Sciatic nerve (tissue), 2 donors: ENCODE data around the gene INPP1. TPM values are rescaled to one million over a fixed set of nuclear protein-coding genes. Genes with fewer than 3 reads are reported as not detected.
"Not testable (repeated sequence)": the region's sequence is repeated elsewhere in the genome, so short reads cannot be mapped to it uniquely, and the experiment has no call there.

Source experiments
- ATAC-seq: fragments of 200-7000 bp; cut with Tn5 transposase; one replicate; pipeline ENCODE4 v1.9.1; 2020; ENCODE audit warnings: mild to moderate bottlenecking, moderate library complexity
- DNase-seq: peaks from one replicate; pipeline ENCODE4 v3.0.0-alpha.2; 2020; ENCODE audit warnings: low spot score
- intact Hi-C: fragments of 100-400 bp; cut with DNase I; formaldehyde crosslinking; loops from one replicate; pipeline ENCODE4 v1.14.2; 2022
- total RNA-seq: library from RNA; stranded (reverse); fragmentation: NEBNext Ultra II Directional; extraction: Animal tissue kit (Norgen Biotek cat#: 25700); gene quantifications from one replicate; pipeline ENCODE4 v1.2.1, GENCODE V29; 2021
- donor health status: DM: no; HTN: no; CAD: no.
- donor health status: DM: no; HTN: no; CAD: no.

INPP1 gene
- total RNA-seq, 1 donor from 2014 or later = 31.7 TPM

DNA sequence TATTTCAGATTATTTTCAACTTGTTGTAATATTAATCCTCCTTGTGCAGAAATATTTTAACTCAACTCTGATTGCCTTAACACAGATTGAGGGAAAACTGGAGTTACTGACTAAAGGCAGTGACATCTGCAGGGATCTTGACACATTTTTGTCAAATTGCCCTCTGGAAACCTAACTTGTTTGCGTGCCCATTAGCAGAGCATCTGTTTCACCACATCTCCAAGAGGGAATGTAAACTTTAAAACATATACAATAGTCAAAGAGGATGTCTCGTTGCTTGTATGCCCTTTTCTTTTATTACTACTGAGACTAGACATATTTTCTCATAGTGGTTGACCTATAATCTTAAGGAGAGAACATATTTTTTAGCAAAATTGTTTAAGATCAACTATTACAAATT, 14.2 kb downstream of the INPP1 start:
- ATAC-seq (no peak), DNase-seq (no peak)
- intact Hi-C loops = no loop called here

DNA sequence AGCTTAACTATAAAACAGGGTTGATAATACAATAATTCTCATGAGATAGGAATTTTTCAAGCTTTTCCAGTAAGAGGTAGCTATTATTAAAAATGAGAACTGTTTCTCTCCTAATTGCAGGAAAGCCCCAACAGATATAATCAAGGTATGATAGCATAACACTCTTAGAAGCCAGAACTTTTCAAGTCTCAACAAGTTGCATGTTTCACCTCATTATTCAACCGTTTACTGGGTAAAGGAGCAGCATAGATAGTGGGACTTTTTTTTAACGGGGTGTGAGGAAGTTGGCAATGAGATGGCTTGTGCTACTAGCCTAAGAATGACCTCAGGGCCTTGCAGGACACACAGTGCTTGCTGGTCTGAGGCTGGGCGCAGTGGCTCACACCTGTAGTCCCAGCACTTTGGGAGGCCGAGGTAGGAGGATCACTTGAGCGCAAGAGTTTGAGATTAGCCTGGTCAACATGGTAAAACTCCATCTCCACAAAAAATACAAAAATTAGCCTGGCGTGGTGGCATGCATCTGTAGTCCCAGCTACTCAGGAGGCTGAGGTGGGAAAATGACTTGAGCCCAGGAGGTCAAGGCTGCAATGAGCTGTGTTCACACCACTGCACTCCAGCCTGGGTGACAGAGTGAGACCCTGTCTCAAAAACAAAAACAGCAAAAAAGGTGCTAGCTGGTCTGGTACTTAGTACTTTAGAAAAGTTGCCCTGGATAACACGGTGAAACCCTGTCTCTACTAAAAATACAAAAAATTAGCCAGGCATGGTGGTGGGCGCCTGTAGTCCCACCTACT, 15.5 kb downstream of the INPP1 start:
- DNase-seq, intact Hi-C loops, ATAC-seq: not testable (repeated sequence)

DNA sequence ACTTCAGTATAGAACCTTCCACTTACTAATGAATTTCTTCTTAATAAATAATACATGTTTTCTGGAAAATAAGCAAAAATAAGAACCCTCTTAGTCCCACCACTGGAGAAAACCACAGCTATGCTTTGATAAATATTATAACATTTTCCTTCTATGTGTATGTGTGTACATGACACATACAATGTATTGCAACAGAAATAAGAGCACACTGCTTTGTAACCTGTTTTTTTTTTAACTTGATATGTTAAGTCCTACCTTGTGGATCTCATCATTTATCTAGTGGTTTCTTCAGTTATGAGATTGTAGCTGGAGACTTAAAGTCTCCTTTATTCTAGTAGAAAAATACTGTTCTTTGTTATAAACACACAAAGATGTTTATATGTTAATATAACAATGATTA, 17.2 kb downstream of the INPP1 start:
- intact Hi-C loops = no loop called here
- ATAC-seq = no peak
- DNase-seq = no peak

DNA sequence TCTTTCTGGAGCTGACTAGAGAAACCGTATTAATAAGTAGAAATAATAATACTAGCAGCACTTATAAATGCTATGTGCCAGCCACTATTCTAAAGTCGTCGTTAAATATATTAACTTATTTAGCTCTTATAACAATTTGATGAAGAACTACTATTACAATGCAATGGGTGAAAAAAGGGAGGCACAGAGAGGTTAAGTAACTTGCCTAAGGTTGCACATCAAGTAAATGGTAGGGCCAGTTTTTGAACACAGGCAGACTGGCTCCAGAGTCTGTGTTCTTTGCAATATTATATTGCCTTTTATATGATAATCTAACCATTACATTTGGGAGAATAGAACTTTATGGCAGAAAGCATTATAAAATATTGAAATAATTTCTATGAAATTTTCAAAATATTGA, 17.6 kb downstream of the INPP1 start:
- DNase-seq (no peak), ATAC-seq (no peak)
- intact Hi-C loops = no loop called here

DNA sequence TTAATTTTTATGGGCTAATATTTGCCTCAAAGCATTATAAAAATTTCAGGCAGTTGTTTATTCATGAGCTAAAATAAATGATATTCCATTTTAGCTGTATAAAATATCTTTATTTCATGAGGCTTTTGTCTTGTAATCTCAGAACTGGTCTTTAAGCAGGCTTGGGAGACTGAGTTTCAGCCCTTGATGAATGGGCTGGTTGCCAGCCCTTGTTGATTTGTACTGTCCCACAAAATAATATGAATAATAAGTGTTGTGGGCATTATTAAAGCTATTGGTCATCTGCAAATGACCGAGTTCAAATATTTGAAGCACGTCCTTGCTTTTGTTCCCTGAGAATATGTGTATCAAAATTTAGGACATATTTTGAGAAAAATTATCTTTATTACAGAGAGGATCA, 18.2 kb downstream of the INPP1 start:
- ATAC-seq (no peak), DNase-seq (no peak)
- intact Hi-C loops = no loop called here

DNA sequence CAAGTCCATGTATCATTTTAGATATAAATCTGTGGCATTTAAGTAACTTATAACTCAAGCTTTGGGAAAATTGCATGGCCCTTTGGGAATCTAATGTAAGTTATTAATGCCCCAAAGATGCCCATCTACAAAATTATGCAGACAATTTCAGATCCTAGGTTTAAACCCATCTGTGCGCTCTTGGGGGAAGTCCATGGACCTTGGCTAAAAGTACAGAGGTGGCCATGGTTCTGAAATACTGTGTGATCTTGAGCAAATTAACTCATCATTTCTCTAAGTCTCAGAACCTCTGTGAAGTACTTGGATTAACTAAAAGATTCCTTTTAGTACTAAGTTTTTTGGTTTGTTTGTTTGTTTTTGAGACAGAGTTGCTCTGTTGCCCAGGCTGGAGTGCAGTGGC, 19.5 kb downstream of the INPP1 start:
- no peak for ATAC-seq

DNA sequence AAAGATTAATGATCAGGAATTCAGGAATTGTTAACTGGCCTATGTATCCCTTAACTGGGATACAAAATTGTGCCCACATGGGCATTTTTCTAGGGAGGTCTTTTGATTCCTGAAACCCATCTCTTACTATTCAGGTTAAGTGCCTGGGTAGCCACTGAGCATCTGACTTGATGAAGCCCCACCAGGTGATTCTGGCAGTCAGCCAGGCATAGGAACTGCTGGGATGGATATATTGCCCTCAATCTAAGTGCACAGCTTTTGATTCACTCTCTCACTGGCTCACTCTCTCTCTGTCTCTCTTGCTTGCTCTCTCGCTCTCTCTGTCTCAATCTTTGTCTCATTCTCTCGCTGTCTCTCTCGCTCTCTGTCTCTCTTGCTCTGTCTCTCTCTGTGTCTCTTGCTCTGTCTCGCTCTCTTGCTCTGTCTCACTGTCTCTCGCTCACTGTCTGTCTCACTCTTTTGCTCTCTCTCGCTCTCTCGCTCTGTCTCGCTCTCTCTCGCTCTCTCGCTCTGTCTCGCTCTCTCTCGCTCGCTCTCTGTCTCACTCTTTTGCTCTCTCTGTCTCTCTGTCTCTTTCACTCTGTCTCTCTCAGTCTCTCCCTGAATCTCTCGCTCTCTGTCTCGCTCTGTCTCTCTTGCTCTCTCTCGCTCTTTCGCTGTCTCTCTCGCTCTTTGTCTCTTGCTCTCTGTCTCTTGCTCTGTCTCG, 22.3 kb downstream of the INPP1 start:
- intact Hi-C loops = no loop called here
- ATAC-seq (no peak), DNase-seq (no peak)

More for the DNA sequence above, 19.5 kb downstream of the INPP1 start:
- intact Hi-C loops = no loop called here
- no peak for DNase-seq

DNA sequence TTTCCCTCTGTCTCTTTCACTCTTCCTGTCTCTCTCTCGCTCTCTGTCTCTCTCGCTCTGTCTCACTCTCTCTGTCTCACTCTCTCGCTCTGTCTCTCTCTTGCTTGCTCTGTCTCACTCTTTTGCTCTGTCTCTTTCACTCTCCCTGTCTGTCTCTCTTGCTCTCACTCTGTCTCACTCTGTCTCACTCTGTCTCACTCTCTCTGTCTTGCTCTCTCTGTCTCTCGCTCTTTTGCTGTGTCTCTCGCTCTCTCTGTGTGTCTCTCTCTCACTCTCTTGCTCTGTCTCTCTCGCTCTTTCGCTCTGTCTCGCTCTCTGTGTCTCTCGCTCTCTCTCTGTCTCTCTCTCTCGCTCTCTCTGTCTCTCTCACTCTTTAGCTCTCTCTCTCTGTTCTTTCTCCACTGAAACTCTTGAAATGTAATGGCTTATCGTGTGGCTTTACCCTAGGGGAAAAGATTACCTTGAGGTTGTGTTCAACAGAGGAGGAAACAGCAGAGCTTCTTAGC, 22.9 kb downstream of the INPP1 start:
- DNase-seq (no peak), ATAC-seq (no peak)
- intact Hi-C loops = no loop called here

DNA sequence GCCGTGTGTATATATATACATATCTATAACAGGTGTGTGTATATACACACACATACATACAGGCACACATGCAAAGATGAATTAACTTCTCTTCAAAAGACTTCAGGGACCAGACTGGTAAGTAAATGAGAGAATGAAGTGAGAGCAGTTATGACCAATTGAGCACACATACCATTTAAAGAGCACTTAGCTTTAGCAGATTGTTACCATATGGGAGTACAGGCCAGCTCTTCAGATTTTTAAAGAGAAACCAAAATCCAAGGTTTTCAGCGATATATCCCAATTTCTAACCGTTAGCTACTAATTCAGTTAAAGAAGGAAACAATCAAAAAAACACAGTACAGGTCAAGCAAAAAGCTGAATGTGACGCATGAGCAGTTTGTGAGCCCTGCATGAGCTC, 23.7 kb downstream of the INPP1 start:
- no peak for ATAC-seq
- DNase-seq = no peak
- intact Hi-C loops = no loop called here

DNA sequence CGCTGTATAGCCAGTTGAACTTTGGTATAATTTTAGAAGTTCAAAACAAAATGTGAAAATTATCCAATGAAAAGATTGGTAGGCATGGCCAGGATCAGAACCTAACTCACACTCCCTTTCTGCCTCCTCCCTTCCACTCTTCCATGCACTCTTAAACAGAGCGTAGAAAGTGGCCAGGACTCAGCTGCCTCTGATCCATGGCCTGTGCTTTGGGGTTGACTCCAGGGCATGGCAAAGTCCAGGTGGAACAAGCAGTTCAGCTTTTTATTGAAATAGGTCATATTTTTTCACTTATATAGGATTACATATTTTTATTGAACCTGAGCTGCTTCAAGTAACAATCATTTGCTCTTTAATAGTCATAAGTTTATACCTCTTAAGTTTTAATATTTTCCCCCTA, 26.2 kb downstream of the INPP1 start:
- DNase-seq (no peak), ATAC-seq (no peak)
- intact Hi-C loops = no loop called here

DNA sequence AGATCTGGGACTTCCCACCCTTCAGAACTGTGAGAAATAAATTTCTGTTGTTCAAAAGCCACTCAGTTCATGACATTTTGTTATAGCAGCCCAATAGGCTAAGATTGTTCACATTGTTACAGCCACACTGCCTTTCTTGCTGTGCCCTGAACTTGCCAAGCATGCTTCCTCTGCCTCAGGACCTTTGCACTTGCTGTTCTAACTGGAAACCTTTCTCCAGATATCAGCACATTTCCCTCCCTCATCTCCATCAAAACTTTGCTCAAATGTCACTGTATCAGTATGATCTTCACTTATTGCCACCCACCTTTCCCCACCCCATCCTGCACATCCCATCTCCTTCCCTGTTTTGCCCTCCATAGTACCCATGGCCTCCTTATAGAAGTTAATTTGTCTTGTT, 32.7 kb downstream of the INPP1 start:
- intact Hi-C loops = no loop called here
- ATAC-seq (no peak), DNase-seq (no peak)

DNA sequence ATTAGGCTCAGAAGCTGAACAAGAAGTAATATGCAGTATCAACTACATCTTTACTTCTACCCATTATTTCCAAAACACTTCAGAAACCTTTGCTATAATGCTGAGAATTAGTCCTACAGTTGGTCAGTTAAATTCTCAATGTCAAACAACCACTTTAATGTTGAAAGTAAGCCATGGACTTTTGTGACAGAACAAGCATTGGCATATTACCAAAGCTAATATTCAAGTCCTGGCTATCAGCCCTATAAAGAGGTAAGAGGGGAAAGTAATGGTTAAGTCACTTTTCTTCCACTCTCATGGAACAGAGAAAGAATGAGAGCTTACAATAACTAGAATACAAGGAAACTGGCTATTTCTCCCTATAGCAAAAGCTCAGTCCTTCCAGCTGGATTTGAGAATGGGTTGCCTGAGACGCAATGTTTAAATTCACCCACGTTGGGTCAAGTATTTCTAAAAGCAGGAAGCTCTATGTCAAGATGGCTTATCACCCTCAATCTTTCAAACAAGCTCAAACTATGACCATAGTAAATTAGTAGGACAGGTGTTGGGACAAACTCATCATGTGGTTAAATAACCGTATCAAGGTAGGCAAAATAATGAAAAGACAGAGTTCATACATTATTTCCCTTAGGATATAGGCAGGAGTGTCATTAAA, 33.3 kb downstream of the INPP1 start:
- ATAC-seq (no peak), DNase-seq (no peak)
- intact Hi-C loops = no loop called here

DNA sequence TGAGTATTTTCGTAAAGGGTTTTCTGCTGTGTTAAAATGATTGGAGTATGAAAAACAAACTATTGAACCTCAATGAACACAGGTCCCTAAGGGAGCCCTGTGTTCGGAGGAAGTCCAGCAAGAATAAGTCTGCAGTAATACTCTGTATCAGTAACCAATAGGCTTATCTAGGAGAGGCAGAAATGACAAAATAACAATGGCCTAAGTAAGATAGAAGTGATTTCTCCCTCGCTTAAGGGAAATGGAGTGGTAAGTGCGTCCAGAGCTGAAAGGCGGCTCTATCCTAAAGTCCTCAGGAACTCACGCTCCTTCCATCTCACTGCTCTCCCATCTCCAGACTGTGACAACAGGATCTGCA, 35.5 kb downstream of the INPP1 start:
- intact Hi-C loops = no loop called here
- ATAC-seq (peak; percentile 56), DNase-seq (no peak)

DNA sequence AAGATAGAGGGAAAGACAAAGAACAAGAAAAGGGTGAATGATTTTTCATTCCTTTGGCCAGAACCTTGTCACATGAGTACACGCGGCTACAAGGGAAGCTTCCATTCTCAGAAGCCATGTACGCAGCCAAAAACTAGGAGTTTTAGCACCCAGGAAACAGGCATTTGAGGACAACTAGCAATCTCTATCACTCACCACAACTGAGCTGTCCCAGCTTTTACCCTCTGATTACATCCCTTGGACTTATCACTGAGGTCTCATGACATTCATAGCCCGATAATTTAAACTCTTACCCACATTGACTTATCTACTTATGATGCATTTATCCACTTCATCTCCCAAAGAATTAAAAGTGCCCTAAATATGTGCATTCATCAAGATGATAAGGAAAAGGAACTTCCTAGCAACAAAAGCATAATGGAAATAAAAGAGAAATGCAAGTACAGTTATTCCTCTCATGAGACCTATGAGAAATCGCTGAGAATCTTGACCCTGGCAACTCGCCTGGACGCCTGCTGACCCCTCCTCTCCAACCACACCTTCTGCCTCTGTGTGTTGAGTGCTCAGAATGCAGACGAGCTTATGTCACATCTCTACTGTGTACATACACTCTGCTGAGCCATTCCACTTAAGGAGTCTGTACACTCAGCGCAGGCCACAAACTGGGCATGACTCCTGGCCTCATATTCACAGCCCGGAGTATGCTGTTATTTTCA, 36.0 kb downstream of the INPP1 start:
- intact Hi-C loops = no loop called here
- ATAC-seq (peak; percentile 33), DNase-seq (no peak)

DNA sequence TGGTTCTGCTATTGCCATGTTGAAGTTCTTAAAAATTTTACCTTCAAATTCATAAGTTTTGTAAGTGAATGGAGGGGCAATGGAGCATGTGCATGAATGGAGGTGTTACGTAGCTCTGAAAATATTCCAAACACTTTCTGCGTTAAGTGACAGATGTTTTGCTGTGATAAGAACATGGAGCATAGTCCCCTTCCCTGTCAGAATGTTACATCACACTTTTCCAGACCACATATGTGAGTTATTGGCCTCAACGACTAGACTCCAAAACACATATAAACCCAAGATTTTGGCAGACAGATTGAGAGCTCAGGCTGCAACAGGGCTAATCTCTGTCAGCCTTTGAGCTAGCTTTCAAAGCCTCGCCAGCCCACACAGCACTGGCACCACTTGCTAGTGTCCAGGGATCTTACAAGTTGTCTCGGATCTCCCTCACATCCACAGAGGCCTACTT, 37.6 kb downstream of the INPP1 start:
- ATAC-seq (no peak), DNase-seq (no peak)
- intact Hi-C loops = no loop called here

DNA sequence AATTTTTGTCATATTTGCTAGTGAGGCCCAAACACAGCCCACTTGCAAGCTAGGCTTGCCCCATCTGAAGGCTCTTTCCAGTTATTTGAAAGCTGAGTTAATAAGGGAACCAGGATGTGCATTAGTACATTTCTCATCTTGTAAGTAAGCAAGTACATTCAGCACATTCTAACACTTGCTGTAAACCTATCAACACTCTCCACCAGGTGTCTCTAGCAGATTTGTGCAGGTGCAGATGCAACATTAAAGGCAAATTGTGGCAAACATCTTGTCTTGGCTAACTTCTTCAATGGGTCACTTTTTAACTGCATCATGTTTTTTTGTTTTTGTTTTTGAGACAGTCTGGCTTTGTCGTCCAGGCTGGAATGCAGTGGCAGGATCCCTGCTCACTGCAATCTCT, 39.5 kb downstream of the INPP1 start:
- DNase-seq (no peak), ATAC-seq (peak; percentile 32)
- intact Hi-C loops = no loop called here

DNA sequence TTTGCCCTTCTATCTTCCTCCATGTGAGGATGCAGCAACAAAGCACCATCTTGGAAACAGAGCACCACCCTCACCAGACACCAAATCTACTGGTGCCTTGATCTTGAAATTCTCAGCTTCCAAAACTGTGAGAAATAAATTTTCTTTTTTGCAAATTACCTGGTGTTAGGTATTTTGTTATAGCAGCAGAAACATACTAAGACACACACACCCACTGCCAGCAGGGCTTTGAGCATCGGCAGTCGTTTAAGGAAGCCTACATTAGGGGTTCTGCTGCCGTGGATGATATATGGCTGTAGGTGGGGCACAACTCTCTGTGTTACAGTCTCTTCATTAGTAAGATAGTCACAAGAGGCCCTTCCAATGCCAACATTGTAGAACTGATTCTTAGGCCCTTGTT, 44.0 kb downstream of the INPP1 start:
- no peak for ATAC-seq
- no peak for DNase-seq
- intact Hi-C loops = no loop called here

DNA sequence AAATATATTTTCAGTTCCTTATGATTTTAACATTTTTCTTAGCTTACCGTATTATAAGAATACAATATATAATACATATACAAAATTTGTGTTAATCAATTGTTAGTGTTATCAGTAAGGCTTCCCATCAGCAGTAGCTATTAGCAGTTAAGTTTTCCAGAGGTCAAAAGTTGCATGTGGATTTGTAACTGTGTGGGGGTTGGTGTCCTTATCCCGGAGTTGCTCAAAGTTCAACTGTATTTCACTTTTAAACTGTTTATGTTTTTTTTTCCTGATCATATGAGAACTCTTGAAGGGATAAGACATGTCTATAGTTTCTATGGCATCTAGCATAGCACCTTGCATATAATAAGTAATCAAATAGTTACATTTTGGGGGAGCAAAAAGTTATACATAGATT, 52.9 kb downstream of the INPP1 start:
- intact Hi-C loops = no loop called here

DNA sequence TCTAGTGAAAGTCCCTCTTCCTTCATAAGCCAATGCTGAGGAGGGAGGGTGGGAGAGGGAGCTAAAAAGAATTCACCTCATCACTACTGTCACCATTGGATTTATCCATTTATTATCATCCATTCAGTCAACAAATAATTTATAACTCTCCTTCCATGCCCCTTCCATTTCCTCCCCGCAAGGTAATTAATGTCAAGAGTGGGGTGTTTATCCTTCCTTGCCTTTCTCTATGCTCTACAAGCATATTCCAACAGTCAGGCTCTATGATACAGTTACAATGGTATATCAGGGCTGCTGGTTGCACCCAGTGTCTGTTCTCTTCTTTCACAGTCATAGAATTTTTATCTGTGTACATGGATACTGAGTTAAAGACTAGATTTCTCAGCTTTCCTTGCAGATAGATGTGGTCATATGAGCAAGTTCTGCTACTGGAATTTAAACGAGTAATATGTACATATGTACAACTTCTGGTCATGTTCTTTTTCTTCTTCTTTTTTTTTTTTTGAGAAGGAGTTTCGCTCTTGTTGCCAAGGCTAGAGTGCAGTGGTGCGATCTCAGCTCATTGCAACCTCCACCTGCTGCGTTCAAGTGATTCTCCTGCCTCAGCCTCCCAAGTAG, 59.7 kb downstream of the INPP1 start:
- intact Hi-C loops = no loop called here
- ATAC-seq (no peak), DNase-seq (no peak)

More for the DNA sequence above, 52.9 kb downstream of the INPP1 start:
- DNase-seq (no peak), ATAC-seq (no peak)
